H1 (cell line): ENCODE data around the gene TLE2. TPM values are rescaled to one million over a fixed set of nuclear protein-coding genes. Genes with fewer than 3 reads are reported as not detected.

Source experiments
- CTCF ChIA-PET: fragments of 300-600 bp; sonication (Branson Sonifier 250); formaldehyde crosslinking; loops from one replicate; lab custom pipeline; 2021; ENCODE audit not compliant: partially characterized antibody; lab: Charles Lee
- POLR2A ChIA-PET: fragments of 300-600 bp; sonication (Branson Sonifier 250); formaldehyde crosslinking; loops from one replicate; lab custom pipeline; 2021; ENCODE audit warnings: inconsistent platforms; ENCODE audit not compliant: partially characterized antibody; lab: Charles Lee
- DNase-seq, 2 experiments: peaks; one replicate each; pipeline versions ENCODE4 v3.0.0 to v3.0.0-alpha.2; 2010 to 2022; ENCODE audit warnings: low spot score in 2 of 2, low read depth in 1 of 2, mixed read lengths in 1 of 2
- FAIRE-seq: peaks from 2 replicates; lab custom pipeline; 2011; peaks lifted over from hg19 to GRCh38; lab: Jason Lieb, UNC
- H2AFZ ChIP-seq: 2 replicates; pipeline ENCODE4 v1.8.1; 2012; ENCODE audit warnings: low read length, inconsistent platforms
- H2AK5ac ChIP-seq: 2 replicates; pipeline ENCODE4 v1.6.1; 2013; ENCODE audit warnings: low read depth, low read length
- H2BK120ac ChIP-seq: replicated peaks from 2 replicates; pipeline ENCODE3; 2013; ENCODE audit warnings: low read depth, low read length, inconsistent platforms
- H2BK12ac ChIP-seq: 2 replicates; pipeline ENCODE4 v1.6.1; 2013; ENCODE audit warnings: low read depth, low read length
- H2BK15ac ChIP-seq: 2 replicates; pipeline ENCODE4 v1.6.1; 2013; ENCODE audit warnings: low read length
- H2BK20ac ChIP-seq: 2 replicates; pipeline ENCODE4 v1.6.1; 2013; ENCODE audit warnings: low read length
- H2BK5ac ChIP-seq: 2 replicates; pipeline ENCODE4 v1.6.1; 2013; ENCODE audit warnings: low read depth, low read length
- H3K14ac ChIP-seq: 2 replicates; pipeline ENCODE4 v1.6.1; 2013; ENCODE audit warnings: inconsistent platforms; ENCODE audit not compliant: insufficient read length
- H3K18ac ChIP-seq: 2 replicates; pipeline ENCODE4 v1.6.1; 2013; ENCODE audit warnings: low read length; ENCODE audit errors: extremely low read depth
- H3K23ac ChIP-seq: 2 replicates; pipeline ENCODE4 v1.6.1; 2013; ENCODE audit warnings: inconsistent platforms; ENCODE audit not compliant: insufficient read length
- H3K23me2 ChIP-seq: 2 replicates; pipeline ENCODE4 v1.6.1; 2013; ENCODE audit warnings: low read depth, low read length
- H3K27ac ChIP-seq: 2 replicates; pipeline ENCODE4 v1.6.1; 2011; ENCODE audit warnings: low read depth, low read length, inconsistent platforms
- H3K27me3 ChIP-seq, 4 experiments: replicated peaks in 1 of 4; 1 replicate in 1 of 4; 2 replicates in 3 of 4; pipeline versions ENCODE4 v1.6.1 to v1.8.1; 2011 to 2013; ENCODE audit warnings: low read length in 3 of 4, mild to moderate bottlenecking in 3 of 4, inconsistent platforms in 2 of 4, mixed read lengths in 2 of 4, moderate library complexity in 1 of 4; ENCODE audit not compliant: control insufficient read depth in 3 of 4, insufficient read depth in 3 of 4; ENCODE audit errors: extremely low read depth in 1 of 4
- H3K36me3 ChIP-seq, 4 experiments: 2 replicates each; pipeline versions ENCODE4 v1.6.1 to v1.8.1; 2011 to 2013; ENCODE audit warnings: mild to moderate bottlenecking in 4 of 4, low read length in 3 of 4, moderate library complexity in 2 of 4, control low read depth in 1 of 4, inconsistent platforms in 1 of 4; ENCODE audit not compliant: insufficient read depth in 4 of 4, control insufficient read depth in 2 of 4
- H3K4ac ChIP-seq: replicated peaks from 2 replicates; pipeline ENCODE3; 2013; ENCODE audit warnings: low read length, low read depth, mixed read lengths, inconsistent platforms; ENCODE audit not compliant: insufficient read length
- H3K4me1 ChIP-seq, 4 experiments: replicated peaks in 1 of 4; 1 replicate in 1 of 4; 2 replicates in 3 of 4; pipeline versions ENCODE4 v1.6.1 to v1.8.1; 2011 to 2013; ENCODE audit warnings: low read length in 3 of 4, inconsistent platforms in 2 of 4, mixed read lengths in 1 of 4; ENCODE audit not compliant: insufficient read depth in 4 of 4, control insufficient read depth in 3 of 4
- H3K4me2 ChIP-seq, 2 experiments: 2 replicates each; pipeline versions ENCODE4 v1.6.1 to v1.8.1; 2011 to 2013; ENCODE audit warnings: low read depth in 2 of 2, low read length in 2 of 2, control low read depth in 1 of 2, inconsistent platforms in 1 of 2, mild to moderate bottlenecking in 1 of 2; ENCODE audit not compliant: insufficient read depth in 1 of 2
- H3K4me3 ChIP-seq, 4 experiments: fragments of 200-600, 300-600 bp in 1 of 4; sonication (generic), shearing (Covaris generic), sonication (Bioruptor Twin) in 1 of 4; 2 replicates each; pipeline versions ENCODE4 v1.5.1 to v1.8.1; 2011 to 2016; ENCODE audit warnings: low read length in 4 of 4, low read depth in 3 of 4, control low read depth in 2 of 4, inconsistent platforms in 2 of 4, mild to moderate bottlenecking in 2 of 4, mixed read lengths in 1 of 4, moderate library complexity in 1 of 4; ENCODE audit not compliant: insufficient read depth in 2 of 4; ENCODE audit errors: extremely low read depth in 1 of 4
- H3K56ac ChIP-seq: replicated peaks from 2 replicates; pipeline ENCODE3; 2013; ENCODE audit warnings: low read depth, mild to moderate bottlenecking, mixed read lengths, low read length, inconsistent platforms; ENCODE audit not compliant: insufficient read length
- H3K79me1 ChIP-seq: 2 replicates; pipeline ENCODE4 v1.6.1; 2013; ENCODE audit warnings: low read depth, low read length, control low read depth
- H3K79me2 ChIP-seq, 2 experiments: 2 replicates each; pipeline versions ENCODE4 v1.6.1 to v1.8.1; 2012 to 2013; ENCODE audit warnings: low read length in 2 of 2, mild to moderate bottlenecking in 2 of 2, inconsistent platforms in 1 of 2; ENCODE audit not compliant: insufficient read depth in 2 of 2, control insufficient read depth in 1 of 2
- H3K9ac ChIP-seq, 4 experiments: replicated peaks in 1 of 4; 1 replicate in 1 of 4; 2 replicates in 3 of 4; pipeline versions ENCODE4 v1.6.1 to v1.8.1; 2011 to 2013; ENCODE audit warnings: low read depth in 3 of 4, low read length in 3 of 4, control low read depth in 2 of 4, mild to moderate bottlenecking in 2 of 4, moderate library complexity in 2 of 4, inconsistent platforms in 1 of 4; ENCODE audit errors: extremely low read depth in 1 of 4
- H3K9me3 ChIP-seq, 2 experiments: 2 replicates each; pipeline versions ENCODE4 v1.6.1 to v1.8.1; 2012 to 2013; ENCODE audit warnings: mild to moderate bottlenecking in 2 of 2, moderate library complexity in 2 of 2, control low read depth in 1 of 2, inconsistent platforms in 1 of 2, low read depth in 1 of 2, low read length in 1 of 2, mixed read lengths in 1 of 2; ENCODE audit not compliant: insufficient read depth in 2 of 2
- H4K20me1 ChIP-seq, 2 experiments: replicated peaks in 1 of 2; 2 replicates each; pipeline versions ENCODE3 to v1.8.1; 2011 to 2013; ENCODE audit warnings: inconsistent platforms in 2 of 2, low read length in 2 of 2, mild to moderate bottlenecking in 1 of 2; ENCODE audit not compliant: insufficient read depth in 2 of 2, control insufficient read depth in 1 of 2
- H4K5ac ChIP-seq: 2 replicates; pipeline ENCODE4 v1.6.1; 2013; ENCODE audit warnings: low read length, low read depth, mixed read lengths, inconsistent platforms; ENCODE audit not compliant: insufficient read length
- H4K8ac ChIP-seq: 2 replicates; pipeline ENCODE4 v1.8.0; 2013; ENCODE audit warnings: mild to moderate bottlenecking, moderate library complexity, low read length, inconsistent platforms; ENCODE audit not compliant: insufficient read depth; ENCODE audit errors: extremely low read depth
- H4K91ac ChIP-seq: replicated peaks from 2 replicates; pipeline ENCODE3; 2013; ENCODE audit warnings: low read length, mixed read lengths, inconsistent platforms; ENCODE audit not compliant: insufficient read length
- ATF3 ChIP-seq: IDR thresholded peaks from 2 replicates; pipeline ENCODE4 v1.6.1; 2011; ENCODE audit warnings: low read depth, mild to moderate bottlenecking, low read length; ENCODE audit not compliant: insufficient read depth
- BCL11A ChIP-seq, 2 experiments: IDR thresholded peaks; one replicate each; pipeline ENCODE4 v1.6.1; 2011; ENCODE audit warnings: low read depth in 2 of 2, low read length in 2 of 2, mild to moderate bottlenecking in 2 of 2
- EZH2 ChIP-seq: fragments of 200-600 bp; sonication (generic); IDR thresholded peaks from 2 replicates; pipeline ENCODE4 v1.7.1; 2012; ENCODE audit warnings: low read depth, mild to moderate bottlenecking, moderate library complexity, low read length, inconsistent platforms; ENCODE audit not compliant: severe bottlenecking
- HDAC6 ChIP-seq: IDR thresholded peaks from one replicate; pipeline ENCODE4 v1.7.1; 2012; ENCODE audit warnings: low read depth, mild to moderate bottlenecking, inconsistent platforms, low read length, moderate library complexity
- JUN ChIP-seq: IDR thresholded peaks from 2 replicates; pipeline ENCODE4 v1.6.1; 2011; ENCODE audit warnings: low read depth, mild to moderate bottlenecking, improper control_type of control experiment, low read length
- KDM1A ChIP-seq: fragments of 200-600, 300-600 bp; sonication (generic); IDR thresholded peaks from 2 replicates; pipeline ENCODE4 v1.7.1; 2016; ENCODE audit warnings: mild to moderate bottlenecking, low read length, borderline replicate concordance
- POLR2A ChIP-seq, 2 experiments: IDR thresholded peaks; 1 replicate in 1 of 2; 2 replicates in 1 of 2; pipeline ENCODE4 v1.6.1; 2011; ENCODE audit warnings: low read depth in 2 of 2, low read length in 2 of 2, mild to moderate bottlenecking in 2 of 2; ENCODE audit errors: control extremely low read depth in 1 of 2
- RAD21 ChIP-seq, 2 experiments: IDR thresholded peaks in 1 of 2; conservative IDR thresholded peaks in 1 of 2; 2 replicates each; pipeline ENCODE4 v1.6.1; 2011; ENCODE audit warnings: low read depth in 2 of 2, low read length in 2 of 2, improper control_type of control experiment in 1 of 2, inconsistent platforms in 1 of 2, mild to moderate bottlenecking in 1 of 2, moderate library complexity in 1 of 2
- RFX5 ChIP-seq: IDR thresholded peaks from 2 replicates; pipeline ENCODE4 v1.6.1; 2011; ENCODE audit warnings: low read depth, low read length, improper control_type of control experiment, borderline replicate concordance
- RNF2 ChIP-seq: fragments of 200-900, 300-1000 bp; sonication (generic); IDR thresholded peaks from 2 replicates; pipeline ENCODE4 v1.7.1; 2016; ENCODE audit warnings: borderline replicate concordance, low read depth, mild to moderate bottlenecking, antibody characterized with exemption, low read length; ENCODE audit not compliant: poor library complexity, severe bottlenecking; ENCODE audit errors: missing control alignments
- SIRT6 ChIP-seq: IDR thresholded peaks from one replicate; pipeline ENCODE4 v1.7.1; 2012; ENCODE audit warnings: low read length, inconsistent platforms
- TCF12 ChIP-seq: IDR thresholded peaks from 2 replicates; pipeline ENCODE4 v1.6.1; 2011; ENCODE audit warnings: low read depth, mild to moderate bottlenecking, low read length
- WGBS, 2 experiments: shearing (Covaris generic) in 1 of 2; methylation state at CpG; one replicate each; pipeline versions ENCODE4 v1.1.6 to v1.1.7; 2013 to 2015; ENCODE audit warnings: low lambda C conversion rate in 2 of 2, mixed read lengths in 2 of 2, inconsistent platforms in 1 of 2, low coverage in 1 of 2, missing lambda C conversion rate in 1 of 2; ENCODE audit not compliant: insufficient replicate concordance in 2 of 2, insufficient coverage in 1 of 2, insufficient read length in 1 of 2; ENCODE audit errors: extremely low coverage in 1 of 2, missing lambda C conversion rate in 1 of 2; 5-methylcytosine and 5-hydroxymethylcytosine counted together
- polyA plus RNA-seq, 7 experiments: library from polyadenylated mRNA; depleted of rRNA in 3 of 7; stranded (reverse) in 5 of 7; unstranded in 2 of 7; fragments of >200 nt in 5 of 7; fragments of 200-250 nt in 2 of 7; gene quantifications; 1 replicate in 5 of 7; 2 replicates in 1 of 7; 4 replicates in 1 of 7; pipeline versions ENCODE4 v1.2.1 to v1.2.3, GENCODE V29; 2011 to 2013; ENCODE audit warnings: missing spikeins in 2 of 7, mixed read lengths in 2 of 7
- total RNA-seq: library from RNA; stranded (reverse); fragmentation: NEBNext Ultra II Directional; extraction: Animal tissue kit (Norgen Biotek cat#: 25700); gene quantifications from 2 replicates; pipeline ENCODE4 v1.2.1, GENCODE V29; 2021

TLE2 gene
- total and polyA plus RNA-seq, 2 of the 8 experiments (the other 6 are each of a cell fraction or from before 2014, with no cell fraction given), result 8.0 to 11.5 TPM

GRCh38 chr19:2952953-2953481, 76.1 kb downstream of the TLE2 start:
- no peak overlapping the region for H2BK20ac ChIP-seq
- ChIA-PET CTCF (interaction anchor here (0.6 to 18.9 kb wide), 14 partner anchors 8 to 789 kb away, joined by 3 to 260 read pairs (median 4); no protein-coding TSS in a partner anchor), POLR2A (no interaction called here)
- no peak overlapping the region for H3K23ac ChIP-seq
- no peak overlapping the region for H4K91ac ChIP-seq
- no peak overlapping the region for H3K27ac ChIP-seq
- H2BK5ac ChIP-seq, result no peak overlapping the region
- H3K56ac ChIP-seq, result no peak overlapping the region
- peaks cover 0 to 12% of the 10 kb centered on the region in 2 experiments; a peak in 2 of 4 replicates for H3K79me2 ChIP-seq
- no peak overlapping the region for H3K4me3 ChIP-seq
- H3K23me2 ChIP-seq, result peaks cover 4% of the 10 kb centered on the region; the same call in 1 of the 2 replicates
- H2BK120ac ChIP-seq, result no peak overlapping the region
- WGBS, 2 experiments, result 78% methylated on average over 9 of the region's 9 CpGs; no CpG with 5 or more reads in 1 of the 2 experiments
- H3K18ac ChIP-seq, result no peak overlapping the region
- no peak overlapping the region for H3K4me2 ChIP-seq
- DNase-seq, result no peak
- H4K5ac ChIP-seq, result no peak overlapping the region
- no peak for FAIRE-seq
- H3K27me3 ChIP-seq, result no peaks in the 10 kb centered on the region; a peak in 1 of 7 replicates
- no peak overlapping the region for H2BK12ac ChIP-seq
- 0 out of 2 replicates have a peak overlapping the region, but pooled peaks have one; percentile 74 for H2AFZ ChIP-seq
- H3K9ac ChIP-seq, result no peak overlapping the region
- H3K4ac ChIP-seq, result no peak overlapping the region
- peaks cover 0 to 6% (median 4%) of the 10 kb centered on the region in 4 experiments; a peak in 4 of 7 replicates for H3K4me1 ChIP-seq
- H3K9me3 ChIP-seq, result no peaks in the 10 kb centered on the region
- H2AK5ac ChIP-seq, result no peak overlapping the region
- peaks cover 9% of the 10 kb centered on the region; the same call in 1 of the 2 replicates for H3K79me1 ChIP-seq
- H3K36me3 ChIP-seq, result no peaks in the 10 kb centered on the region
- no peaks in the 10 kb centered on the region for H4K20me1 ChIP-seq
- H2BK15ac ChIP-seq, result 0 out of 2 replicates have a peak overlapping the region, but pooled peaks have one; percentile 36
- no peak overlapping the region for H3K14ac ChIP-seq
- H4K8ac ChIP-seq, result no peak overlapping the region
- TF ChIP-seq KDM1A (no peak), EZH2 (no peak), POLR2A (IDR thresholded peaks at IDR 0.05; ENCODE audit: control extremely low read depth in 1 of 2, low read depth in 2 of 2, low read length in 2 of 2) (no peak), RNF2 (no peak), TCF12 (no peak), SIRT6 (no peak), ATF3 (no peak), RFX5 (no peak), BCL11A (IDR thresholded peaks at IDR 0.05; ENCODE audit: low read depth in 2 of 2, low read length in 2 of 2) (no peak), JUN (no peak), HDAC6 (no peak), RAD21 (IDR thresholded peaks at IDR 0.05 in 1 of 2, conservative IDR thresholded peaks at IDR 0.05 in 1 of 2; ENCODE audit: low read depth in 2 of 2, low read length in 2 of 2) (no peak)
